ENCODE measurements around the gene BTBD9.

BTBD9 gene

GRCh38 chr6:38170666-38171355, 468.9 kb downstream of the BTBD9 start:
- TF ChIP-seq CTCF (IDR thresholded peaks at IDR 0.05; ENCODE audit: control extremely low read depth, extremely low read depth, low read depth, missing control alignments), result no peak
- CTCF ChIA-PET, result no interaction called here
- POLR2A ChIA-PET, result no interaction called here
- DNase-seq (ENCODE audit: extremely low spot score), result no peak

- CTCF ChIA-PET, result no interaction called here
- TF ChIP-seq CTCF (IDR thresholded peaks at IDR 0.05; ENCODE audit: control extremely low read depth, extremely low read depth, low read depth, missing control alignments), result no peak
- DNase-seq (ENCODE audit: extremely low spot score), result no peak
- POLR2A ChIA-PET, result no interaction called here
Measured at GRCh38 chr6:38169977-38170526, 469.7 kb downstream of the BTBD9 start.

DNA sequence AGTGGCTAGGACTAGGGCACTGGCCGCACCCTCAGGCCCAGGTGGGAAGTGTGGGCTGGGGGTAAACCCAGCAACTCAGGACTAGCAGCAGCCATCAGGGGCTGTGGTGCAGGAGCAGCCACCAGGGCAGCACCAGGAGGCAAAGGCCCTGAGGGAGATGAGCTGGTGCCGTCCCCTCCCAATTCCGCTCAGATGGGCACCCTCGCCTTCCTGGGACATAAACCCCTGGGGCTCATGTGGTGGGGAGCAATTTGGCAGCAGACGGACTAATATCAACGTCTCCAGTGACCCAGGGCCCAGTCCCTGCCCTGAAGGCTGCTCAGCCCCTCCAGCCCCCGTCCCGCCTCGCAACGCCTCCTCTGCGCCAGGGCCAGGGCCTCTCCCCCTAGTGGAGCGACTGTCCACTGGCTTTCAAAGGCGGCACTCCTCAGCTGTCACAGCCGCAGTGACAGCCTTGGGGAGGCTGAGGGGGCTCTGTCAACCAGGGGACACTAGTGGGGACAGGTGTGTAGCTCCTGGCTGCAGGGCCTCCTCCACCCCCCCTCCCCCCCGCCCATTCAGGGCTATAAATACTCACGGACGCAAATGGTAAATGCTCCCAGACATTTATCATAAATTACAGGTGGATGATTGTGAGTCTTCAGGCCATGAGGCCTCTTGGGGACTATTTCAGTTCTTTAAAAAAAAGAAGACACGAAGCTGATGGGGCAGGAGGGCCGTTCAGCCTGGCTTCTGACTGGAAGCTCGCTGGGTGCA, 470.3 kb downstream of the BTBD9 start:
- DNase-seq (ENCODE audit: extremely low spot score), result no peak
- ChIA-PET CTCF (no interaction called here), POLR2A (no interaction called here)

DNA sequence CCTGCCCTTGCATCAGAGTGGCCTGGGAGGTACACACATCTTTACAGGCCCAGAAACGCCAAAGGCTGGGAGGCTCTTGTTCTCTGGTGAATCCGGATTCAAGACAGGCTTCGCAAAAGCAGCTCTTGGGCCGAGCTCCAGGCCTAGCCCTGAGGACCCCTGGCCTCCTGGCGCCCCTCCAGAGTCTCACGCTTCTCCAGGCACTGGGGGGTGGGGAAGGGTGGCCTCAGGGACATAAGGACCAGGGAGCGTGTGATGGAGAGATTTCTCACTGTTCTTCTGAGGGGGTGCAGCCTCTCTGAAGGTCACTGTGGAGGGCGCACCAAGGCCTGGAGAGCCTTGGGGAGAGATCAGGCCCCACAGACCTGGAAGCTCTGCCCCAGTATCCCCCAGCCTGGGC, 471.0 kb downstream of the BTBD9 start:
- DNase-seq (ENCODE audit: extremely low spot score), result no peak
- TF ChIP-seq CTCF (IDR thresholded peaks at IDR 0.05; ENCODE audit: control extremely low read depth, extremely low read depth, low read depth, missing control alignments), result no peak
- POLR2A ChIA-PET, result no interaction called here
- CTCF ChIA-PET, result no interaction called here

More for the DNA sequence above, 470.3 kb downstream of the BTBD9 start:
- TF ChIP-seq CTCF (IDR thresholded peaks at IDR 0.05; ENCODE audit: control extremely low read depth, extremely low read depth, low read depth, missing control alignments), result no peak

DNA sequence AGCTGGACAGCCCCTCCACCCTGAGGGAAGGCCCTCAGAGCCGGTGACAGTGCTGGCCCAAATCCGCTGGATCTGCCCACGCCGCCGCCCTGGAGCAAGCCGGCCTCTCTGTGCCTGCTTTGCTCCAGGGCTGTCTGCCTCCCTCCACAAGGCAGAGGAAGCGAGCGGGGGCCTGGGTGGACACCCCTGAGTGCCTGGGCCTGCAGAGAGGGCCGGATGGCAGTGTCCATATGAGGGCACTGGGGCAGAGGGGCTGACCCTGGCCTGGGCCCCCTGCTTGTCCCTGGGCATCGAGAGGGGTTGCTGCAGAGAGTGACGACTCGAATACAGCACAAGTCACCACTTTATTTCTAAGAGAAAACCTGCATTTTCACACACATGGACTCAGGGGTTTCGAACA, 471.6 kb downstream of the BTBD9 start:
- no peak for DNase-seq (ENCODE audit: extremely low spot score)
- ChIA-PET CTCF (no interaction called here), POLR2A (no interaction called here)
- TF ChIP-seq CTCF (IDR thresholded peaks at IDR 0.05; ENCODE audit: control extremely low read depth, extremely low read depth, low read depth, missing control alignments), result no peak

DNA sequence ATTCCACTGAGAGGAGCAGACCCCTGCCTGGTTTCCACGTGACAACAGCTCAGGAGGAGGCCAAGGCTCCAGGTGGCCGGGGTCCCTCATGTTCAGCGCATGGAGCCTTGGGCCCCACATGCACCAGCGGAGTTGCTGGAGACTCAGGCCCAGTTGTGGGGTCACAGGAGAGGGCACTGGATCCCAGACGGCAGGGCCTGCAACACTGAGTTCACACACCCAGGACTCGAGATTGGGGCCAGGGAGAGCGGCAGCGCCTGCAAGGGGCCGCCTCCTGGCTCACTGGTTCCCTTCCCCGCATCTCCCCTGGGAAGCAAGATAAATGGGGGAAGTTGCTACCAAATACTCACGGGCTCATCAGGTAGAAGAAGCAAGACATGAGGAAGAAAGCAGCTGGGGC, 472.1 kb downstream of the BTBD9 start:
- ChIA-PET POLR2A (no interaction called here), CTCF (no interaction called here)
- DNase-seq (ENCODE audit: extremely low spot score), result no peak
- no peak for TF ChIP-seq CTCF (IDR thresholded peaks at IDR 0.05; ENCODE audit: control extremely low read depth, extremely low read depth, low read depth, missing control alignments)

All from GM10248 (cell line).